ENCODE results near the gene HDAC4. TPM values are rescaled to one million over a fixed set of nuclear protein-coding genes. Genes with fewer than 3 reads are reported as not detected.

The HDAC4 gene
- total RNA-seq, 1 donor from 2014 or later: 11.8 TPM

- Mint-ChIP-seq H3K4me3 (ENCODE audit: unreplicated experiment) (no peak overlapping the region), H3K27me3 (ENCODE audit: low read depth, unreplicated experiment) (no peaks in the 10 kb centered on the region), H3K9me3 (ENCODE audit: unreplicated experiment) (no peaks in the 10 kb centered on the region), H3K27ac (ENCODE audit: unreplicated experiment) (no peak overlapping the region), H3K4me1 (ENCODE audit: low read depth, unreplicated experiment) (no peaks in the 10 kb centered on the region), H3K36me3 (ENCODE audit: low read depth, unreplicated experiment) (peaks cover 3% of the 10 kb centered on the region)
- no peaks in the 10 kb centered on the region for H3K4me1 ChIP-seq (ENCODE audit: insufficient read depth, low read length)
- no peak overlapping the region for H3K27ac ChIP-seq (ENCODE audit: low read depth, low read length)
- FAIRE-seq (no peak), DNase-seq (ENCODE audit: low read depth) (no peak)
- H3K27me3 ChIP-seq (ENCODE audit: insufficient read depth, low read length): no peaks in the 10 kb centered on the region
- TF ChIP-seq, protein P1, sequence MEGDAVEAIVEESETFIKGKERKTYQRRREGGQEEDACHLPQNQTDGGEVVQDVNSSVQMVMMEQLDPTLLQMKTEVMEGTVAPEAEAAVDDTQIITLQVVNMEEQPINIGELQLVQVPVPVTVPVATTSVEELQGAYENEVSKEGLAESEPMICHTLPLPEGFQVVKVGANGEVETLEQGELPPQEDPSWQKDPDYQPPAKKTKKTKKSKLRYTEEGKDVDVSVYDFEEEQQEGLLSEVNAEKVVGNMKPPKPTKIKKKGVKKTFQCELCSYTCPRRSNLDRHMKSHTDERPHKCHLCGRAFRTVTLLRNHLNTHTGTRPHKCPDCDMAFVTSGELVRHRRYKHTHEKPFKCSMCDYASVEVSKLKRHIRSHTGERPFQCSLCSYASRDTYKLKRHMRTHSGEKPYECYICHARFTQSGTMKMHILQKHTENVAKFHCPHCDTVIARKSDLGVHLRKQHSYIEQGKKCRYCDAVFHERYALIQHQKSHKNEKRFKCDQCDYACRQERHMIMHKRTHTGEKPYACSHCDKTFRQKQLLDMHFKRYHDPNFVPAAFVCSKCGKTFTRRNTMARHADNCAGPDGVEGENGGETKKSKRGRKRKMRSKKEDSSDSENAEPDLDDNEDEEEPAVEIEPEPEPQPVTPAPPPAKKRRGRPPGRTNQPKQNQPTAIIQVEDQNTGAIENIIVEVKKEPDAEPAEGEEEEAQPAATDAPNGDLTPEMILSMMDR (IDR thresholded peaks at IDR 0.05; ENCODE audit: insufficient read depth, low read depth, low read length): no peak
- no peak for TF ChIP-seq EZH2 (IDR thresholded peaks at IDR 0.05; ENCODE audit: insufficient read depth, low read length)
- H3K4me3 ChIP-seq (ENCODE audit: insufficient read depth, low read depth, low read length): no peak overlapping the region
- H4K20me1 ChIP-seq (ENCODE audit: insufficient read depth, low read length): no peaks in the 10 kb centered on the region
- no peaks in the 10 kb centered on the region for H3K36me3 ChIP-seq (ENCODE audit: insufficient read depth, low read length)
- H3K9me3 ChIP-seq (ENCODE audit: insufficient read depth, low read depth, low read length): no peaks in the 10 kb centered on the region
- no peak overlapping the region for H3K4me2 ChIP-seq (ENCODE audit: low read length)
- no peak overlapping the region for H2AFZ ChIP-seq (ENCODE audit: low read depth, low read length)
- no peaks in the 10 kb centered on the region for H3K79me2 ChIP-seq (ENCODE audit: insufficient read depth, low read length)
- no peak overlapping the region for H3K9ac ChIP-seq (ENCODE audit: low read length)
These were observed 307.3 kb downstream of the HDAC4 start for GRCh38 chr2:239093542-239093941.

DNA sequence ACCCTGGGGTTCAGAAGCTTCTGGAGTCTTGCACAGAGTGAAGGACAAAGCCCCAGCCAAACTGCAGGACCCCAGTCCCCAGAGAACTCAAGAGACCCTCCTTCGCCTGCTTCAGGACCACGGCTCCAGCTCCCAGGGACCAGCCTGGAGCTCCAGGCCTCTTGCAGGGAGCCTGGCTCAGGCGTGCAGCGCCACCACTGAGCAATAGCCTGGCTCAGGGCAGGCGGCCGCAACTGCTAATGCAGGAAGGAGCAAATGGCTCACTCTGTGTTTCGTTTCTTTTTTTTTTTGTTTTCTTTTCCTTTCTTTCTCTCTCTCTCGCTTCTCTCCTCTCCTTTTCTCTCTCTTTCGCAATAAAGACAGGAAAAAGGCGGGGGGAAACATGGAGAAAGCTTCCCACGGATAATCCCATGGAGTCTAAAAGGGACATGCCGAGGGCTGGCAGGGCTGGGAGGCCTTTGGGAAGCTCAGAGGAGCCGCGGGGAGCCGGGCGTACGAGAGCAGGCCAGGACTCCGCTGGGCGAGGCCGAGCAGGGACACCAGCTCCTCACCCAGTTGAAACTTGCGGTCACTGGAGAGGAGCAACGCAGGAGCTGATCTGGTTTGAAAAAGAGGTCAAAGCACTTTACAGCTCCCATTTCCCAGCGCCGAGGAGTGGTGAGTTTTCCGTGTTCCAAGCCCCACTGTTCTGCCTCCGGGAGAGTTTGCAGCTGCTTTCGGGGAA lies 308.1 kb downstream of the HDAC4 start:
- FAIRE-seq (no peak), DNase-seq (ENCODE audit: low read depth) (no peak)
- no peaks in the 10 kb centered on the region for H3K27me3 ChIP-seq (ENCODE audit: insufficient read depth, low read length)
- H3K27me3 Mint-ChIP-seq (ENCODE audit: low read depth, unreplicated experiment): no peaks in the 10 kb centered on the region
- no peak overlapping the region for H3K4me2 ChIP-seq (ENCODE audit: low read length)
- H3K9ac ChIP-seq (ENCODE audit: low read length): no peak overlapping the region
- H3K27ac Mint-ChIP-seq (ENCODE audit: unreplicated experiment): no peak overlapping the region
- H3K9me3 Mint-ChIP-seq (ENCODE audit: unreplicated experiment): no peaks in the 10 kb centered on the region
- H3K36me3 ChIP-seq (ENCODE audit: insufficient read depth, low read length): no peaks in the 10 kb centered on the region
- no peaks in the 10 kb centered on the region for H3K79me2 ChIP-seq (ENCODE audit: insufficient read depth, low read length)
- H3K4me1 ChIP-seq (ENCODE audit: insufficient read depth, low read length): no peaks in the 10 kb centered on the region
- H3K4me3 Mint-ChIP-seq (ENCODE audit: unreplicated experiment): no peak overlapping the region
- H3K4me1 Mint-ChIP-seq (ENCODE audit: low read depth, unreplicated experiment): no peaks in the 10 kb centered on the region
- H2AFZ ChIP-seq (ENCODE audit: low read depth, low read length): no peak overlapping the region
- H4K20me1 ChIP-seq (ENCODE audit: insufficient read depth, low read length): no peaks in the 10 kb centered on the region
- H3K27ac ChIP-seq (ENCODE audit: low read depth, low read length): no peak overlapping the region
- no peak overlapping the region for H3K4me3 ChIP-seq (ENCODE audit: insufficient read depth, low read depth, low read length)
- H3K36me3 Mint-ChIP-seq (ENCODE audit: low read depth, unreplicated experiment): peaks cover 3% of the 10 kb centered on the region
- TF ChIP-seq, protein P1 (IDR thresholded peaks at IDR 0.05; ENCODE audit: insufficient read depth, low read depth, low read length): no peak
- TF ChIP-seq EZH2 (IDR thresholded peaks at IDR 0.05; ENCODE audit: insufficient read depth, low read length): no peak
- H3K9me3 ChIP-seq (ENCODE audit: insufficient read depth, low read depth, low read length): no peaks in the 10 kb centered on the region

DNA sequence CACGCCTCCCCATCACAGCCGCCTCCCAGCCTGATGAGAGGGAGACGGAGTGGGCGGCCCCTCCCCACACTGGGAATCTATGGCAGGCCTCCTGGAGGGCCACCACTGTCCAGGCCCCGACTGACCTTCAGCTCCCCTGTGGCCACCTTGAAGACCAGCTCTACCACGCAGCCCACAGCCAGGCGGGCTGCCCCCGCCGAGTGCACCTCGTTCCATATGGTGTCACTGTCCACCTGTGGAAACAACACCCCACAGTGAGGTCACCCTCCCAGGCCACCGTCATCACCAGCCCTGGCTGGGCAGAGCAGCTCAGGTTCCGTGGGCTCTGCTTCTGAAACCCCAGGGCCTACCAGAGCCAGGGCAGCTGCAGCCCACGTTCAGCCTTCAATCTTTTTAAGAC lies 310.9 kb downstream of the HDAC4 start:
- Histone ChIP-seq H4K20me1 (ENCODE audit: insufficient read depth, low read length) (no peaks in the 10 kb centered on the region), H3K4me2 (ENCODE audit: low read length) (no peak overlapping the region), H3K9ac (ENCODE audit: low read length) (no peak overlapping the region), H3K4me3 (ENCODE audit: insufficient read depth, low read depth, low read length) (no peak overlapping the region), H3K79me2 (ENCODE audit: insufficient read depth, low read length) (no peaks in the 10 kb centered on the region), H3K4me1 (ENCODE audit: insufficient read depth, low read length) (peaks cover 4% of the 10 kb centered on the region), H3K27me3 (ENCODE audit: insufficient read depth, low read length) (no peaks in the 10 kb centered on the region), H3K9me3 (ENCODE audit: insufficient read depth, low read depth, low read length) (no peaks in the 10 kb centered on the region), H3K36me3 (ENCODE audit: insufficient read depth, low read length) (no peaks in the 10 kb centered on the region), H3K27ac (ENCODE audit: low read depth, low read length) (no peak overlapping the region), H2AFZ (ENCODE audit: low read depth, low read length) (no peak overlapping the region)
- Mint-ChIP-seq H3K9me3 (ENCODE audit: unreplicated experiment) (no peaks in the 10 kb centered on the region), H3K4me3 (ENCODE audit: unreplicated experiment) (no peak overlapping the region), H3K27ac (ENCODE audit: unreplicated experiment) (no peak overlapping the region), H3K4me1 (ENCODE audit: low read depth, unreplicated experiment) (peaks cover 1% of the 10 kb centered on the region), H3K36me3 (ENCODE audit: low read depth, unreplicated experiment) (peaks cover 3% of the 10 kb centered on the region), H3K27me3 (ENCODE audit: low read depth, unreplicated experiment) (peaks cover 7% of the 10 kb centered on the region)
- no peak for TF ChIP-seq EZH2 (IDR thresholded peaks at IDR 0.05; ENCODE audit: insufficient read depth, low read length)
- TF ChIP-seq, protein P1 (IDR thresholded peaks at IDR 0.05; ENCODE audit: insufficient read depth, low read depth, low read length): no peak
- DNase-seq (ENCODE audit: low read depth): no peak
- no peak for FAIRE-seq
